Measurements from ENCODE around the gene UGT1A6.

Gene UGT1A6

GRCh38 chr2:233821196-233821595, 128.5 kb downstream of the UGT1A6 start:
- DNase-seq, result no peak

GRCh38 chr2:233821709-233822100, 129.0 kb downstream of the UGT1A6 start:
- DNase-seq, result no peak

- DNase-seq, result no peak
Measured at GRCh38 chr2:233822101-233822771, 129.5 kb downstream of the UGT1A6 start.
